Ovary (tissue), 3 donors: ENCODE results near the gene CALD1.

Experiments
- EP300 ChIP-seq: sonication (generic); formaldehyde crosslinking; IDR thresholded peaks from one replicate; pipeline ENCODE4 v1.6.1; 2017; ENCODE audit warnings: antibody characterized with exemption
- TF ChIP-seq, protein P1 (sequence below), 3 donors: fragments of 450-650 bp in 2 of 3; fragments of 200-600 bp in 1 of 3; IDR thresholded peaks; one replicate each; pipeline versions ENCODE4 v1.5.1 to v1.8.0; 2016 to 2022; ENCODE audit warnings: antibody characterized with exemption in 3 of 3, mild to moderate bottlenecking in 1 of 3
- donor health status: DM: no; HTN: no; CAD: no.

GRCh38 chr7:134891696-134892678 is 112.6 kb downstream of the CALD1 start:
- TF ChIP-seq, protein P1, sequence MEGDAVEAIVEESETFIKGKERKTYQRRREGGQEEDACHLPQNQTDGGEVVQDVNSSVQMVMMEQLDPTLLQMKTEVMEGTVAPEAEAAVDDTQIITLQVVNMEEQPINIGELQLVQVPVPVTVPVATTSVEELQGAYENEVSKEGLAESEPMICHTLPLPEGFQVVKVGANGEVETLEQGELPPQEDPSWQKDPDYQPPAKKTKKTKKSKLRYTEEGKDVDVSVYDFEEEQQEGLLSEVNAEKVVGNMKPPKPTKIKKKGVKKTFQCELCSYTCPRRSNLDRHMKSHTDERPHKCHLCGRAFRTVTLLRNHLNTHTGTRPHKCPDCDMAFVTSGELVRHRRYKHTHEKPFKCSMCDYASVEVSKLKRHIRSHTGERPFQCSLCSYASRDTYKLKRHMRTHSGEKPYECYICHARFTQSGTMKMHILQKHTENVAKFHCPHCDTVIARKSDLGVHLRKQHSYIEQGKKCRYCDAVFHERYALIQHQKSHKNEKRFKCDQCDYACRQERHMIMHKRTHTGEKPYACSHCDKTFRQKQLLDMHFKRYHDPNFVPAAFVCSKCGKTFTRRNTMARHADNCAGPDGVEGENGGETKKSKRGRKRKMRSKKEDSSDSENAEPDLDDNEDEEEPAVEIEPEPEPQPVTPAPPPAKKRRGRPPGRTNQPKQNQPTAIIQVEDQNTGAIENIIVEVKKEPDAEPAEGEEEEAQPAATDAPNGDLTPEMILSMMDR (IDR thresholded peaks at IDR 0.05): no peak
- TF ChIP-seq EP300: no peak
